D721Med (cell line): ENCODE results near the gene ARAF.

ENCODE experiments used
- DNase-seq: peaks from one replicate; pipeline ENCODE4 v3.0.0; 2011; ENCODE audit warnings: low spot score; ENCODE audit not compliant: insufficient read length
- FAIRE-seq: peaks from 2 replicates; lab custom pipeline; 2011; peaks lifted over from hg19 to GRCh38; lab: Jason Lieb, UNC
- TF ChIP-seq, protein P1 (sequence below): IDR thresholded peaks from 2 replicates; pipeline ENCODE4 v1.5.1; 2012; ENCODE audit warnings: mild to moderate bottlenecking, control low read depth; ENCODE audit not compliant: insufficient read depth; ENCODE audit errors: missing control alignments

The ARAF gene

DNA sequence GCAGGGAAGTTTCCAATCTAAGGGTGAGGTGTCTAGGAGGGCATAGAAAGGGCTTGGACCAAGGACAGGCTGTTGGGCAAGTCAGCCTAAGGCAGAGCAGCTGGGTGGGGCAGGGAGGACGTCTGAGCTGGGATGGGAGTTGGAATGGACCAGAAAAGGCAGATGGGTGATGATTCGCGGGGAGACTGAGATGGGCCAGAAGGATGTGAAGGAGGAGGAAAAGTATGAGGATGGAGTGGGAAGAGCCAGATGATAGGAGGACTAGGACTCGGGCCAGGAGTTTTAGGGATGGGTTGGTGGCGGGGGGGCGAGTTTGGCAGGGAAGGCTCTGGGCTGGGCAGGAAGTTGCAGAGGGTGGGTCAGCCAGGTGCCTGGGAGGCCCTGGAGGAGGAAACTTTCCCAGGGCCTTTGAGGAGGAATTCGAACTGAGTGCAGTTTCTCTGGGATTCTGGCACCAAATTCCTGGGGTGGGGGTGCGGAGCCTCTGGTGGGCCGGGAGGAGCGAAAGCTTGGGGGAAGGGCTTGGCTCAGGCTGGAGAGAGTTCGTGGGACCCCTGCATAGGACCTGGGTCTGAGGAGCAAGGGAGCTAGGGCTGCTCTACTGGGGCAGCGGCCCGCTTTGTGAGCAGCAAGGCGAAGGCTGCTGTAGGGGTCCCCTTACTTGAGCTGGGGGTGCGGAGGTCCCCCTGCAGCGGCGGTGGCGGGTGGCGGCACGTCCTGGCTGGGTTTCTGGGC lies 12.5 kb downstream of the ARAF start:
- DNase-seq (no peak), FAIRE-seq (no peak)
- TF ChIP-seq, protein P1, sequence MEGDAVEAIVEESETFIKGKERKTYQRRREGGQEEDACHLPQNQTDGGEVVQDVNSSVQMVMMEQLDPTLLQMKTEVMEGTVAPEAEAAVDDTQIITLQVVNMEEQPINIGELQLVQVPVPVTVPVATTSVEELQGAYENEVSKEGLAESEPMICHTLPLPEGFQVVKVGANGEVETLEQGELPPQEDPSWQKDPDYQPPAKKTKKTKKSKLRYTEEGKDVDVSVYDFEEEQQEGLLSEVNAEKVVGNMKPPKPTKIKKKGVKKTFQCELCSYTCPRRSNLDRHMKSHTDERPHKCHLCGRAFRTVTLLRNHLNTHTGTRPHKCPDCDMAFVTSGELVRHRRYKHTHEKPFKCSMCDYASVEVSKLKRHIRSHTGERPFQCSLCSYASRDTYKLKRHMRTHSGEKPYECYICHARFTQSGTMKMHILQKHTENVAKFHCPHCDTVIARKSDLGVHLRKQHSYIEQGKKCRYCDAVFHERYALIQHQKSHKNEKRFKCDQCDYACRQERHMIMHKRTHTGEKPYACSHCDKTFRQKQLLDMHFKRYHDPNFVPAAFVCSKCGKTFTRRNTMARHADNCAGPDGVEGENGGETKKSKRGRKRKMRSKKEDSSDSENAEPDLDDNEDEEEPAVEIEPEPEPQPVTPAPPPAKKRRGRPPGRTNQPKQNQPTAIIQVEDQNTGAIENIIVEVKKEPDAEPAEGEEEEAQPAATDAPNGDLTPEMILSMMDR: no peak

DNA sequence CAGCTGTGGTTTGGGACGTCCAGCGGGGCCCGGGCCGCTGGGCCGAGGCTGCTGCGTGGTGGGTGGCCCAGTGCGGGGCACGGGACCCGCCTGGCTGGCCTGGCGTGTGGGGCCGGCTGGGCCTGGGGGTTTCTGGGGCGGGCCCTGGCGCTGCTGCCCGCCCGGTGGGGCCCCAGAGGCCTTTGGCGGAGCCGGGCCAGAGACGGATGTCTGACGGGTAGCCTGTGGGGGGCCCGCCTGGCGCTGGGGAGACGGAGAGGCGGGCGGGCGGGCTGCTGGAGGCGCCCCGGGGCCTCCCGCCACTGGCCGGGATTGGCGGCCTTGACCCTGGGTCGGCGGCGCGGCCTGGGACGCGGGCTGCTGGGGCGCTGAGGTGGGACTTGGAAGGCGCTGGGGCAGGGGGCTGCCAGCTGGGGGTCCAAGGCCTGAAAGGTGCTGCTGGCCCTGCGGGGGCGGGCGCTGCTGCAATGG lies 13.1 kb downstream of the ARAF start:
- FAIRE-seq: no peak
- DNase-seq: no peak
- TF ChIP-seq, protein P1: no peak

DNA sequence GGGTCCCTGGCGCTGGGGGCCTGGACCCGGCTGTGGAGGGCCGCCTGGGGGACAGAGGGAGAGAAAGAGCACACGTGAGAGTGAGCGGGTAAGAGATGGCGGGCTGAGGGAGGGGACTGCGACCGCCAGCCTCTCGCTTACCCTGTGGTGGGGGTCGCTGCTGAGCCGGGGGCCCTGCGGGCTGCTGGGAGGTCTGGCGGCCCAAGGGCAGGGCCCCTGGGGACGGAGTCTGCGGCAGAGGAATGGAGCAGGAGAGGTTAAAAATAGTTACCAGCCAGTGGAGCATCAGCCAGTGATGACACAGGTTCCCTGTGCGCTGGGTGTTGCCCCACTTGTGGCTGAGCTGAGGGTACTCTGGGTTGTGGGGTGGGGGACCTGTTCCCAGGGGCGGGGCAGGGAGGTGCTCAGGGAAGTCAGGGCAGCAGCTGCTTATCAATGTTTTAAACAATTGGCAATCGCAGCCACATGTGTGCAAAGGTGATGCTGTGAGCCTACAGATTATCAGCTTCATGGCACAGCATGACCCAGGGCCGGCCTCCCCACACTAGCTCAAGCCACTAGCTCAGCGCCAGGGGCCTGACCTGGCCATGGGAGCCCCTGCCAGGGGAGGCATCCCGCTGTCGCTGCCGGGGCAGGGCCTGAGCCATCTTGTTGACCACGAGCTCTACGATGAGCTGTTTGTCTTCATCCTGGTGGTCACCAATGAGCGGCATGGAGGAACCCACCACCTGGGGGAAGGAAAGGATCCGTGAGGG lies 13.7 kb downstream of the ARAF start:
- DNase-seq (no peak), FAIRE-seq (no peak)
- TF ChIP-seq, protein P1: no peak

DNA sequence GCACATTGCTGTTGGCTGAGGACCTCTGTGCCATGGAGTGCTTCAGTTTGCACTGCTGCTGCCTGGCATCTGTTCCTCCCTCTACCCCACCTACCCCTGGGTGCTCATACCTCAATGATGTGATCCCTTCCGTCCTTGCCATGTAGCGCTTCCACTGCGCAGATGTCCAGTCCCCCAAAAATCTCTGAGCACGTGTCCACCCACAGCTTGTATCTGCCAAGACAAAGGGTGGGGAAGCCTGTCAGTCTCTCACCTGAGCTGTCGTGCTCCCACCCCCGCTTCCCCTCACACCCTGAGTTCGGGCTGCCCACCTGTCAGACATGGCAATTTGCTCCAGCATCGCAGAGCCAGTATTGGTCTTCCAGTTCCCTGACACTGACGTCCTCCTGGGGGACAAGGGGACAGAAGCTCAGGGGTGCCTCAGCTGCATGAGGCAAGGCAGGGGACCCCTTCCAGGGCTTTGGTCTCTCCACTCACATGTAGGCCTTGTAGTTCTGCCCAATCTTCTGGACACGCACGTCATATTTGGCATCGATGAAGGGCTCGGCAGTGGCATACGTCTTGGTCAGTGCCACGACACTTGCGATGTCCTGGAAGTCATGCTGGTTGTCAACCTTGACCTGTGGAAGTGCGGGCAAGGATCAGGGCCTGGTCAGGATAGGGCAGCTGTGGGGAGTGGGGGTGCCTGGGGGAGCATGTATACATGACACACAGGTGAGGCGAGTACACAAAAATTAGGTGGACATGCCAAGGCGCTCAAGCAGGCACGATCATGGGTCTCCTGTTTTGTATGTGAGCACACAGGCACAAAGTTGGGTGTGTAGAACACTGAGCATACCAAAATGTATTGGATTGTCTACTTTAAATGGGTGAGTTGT lies 15.3 kb downstream of the ARAF start:
- FAIRE-seq (no peak), DNase-seq (no peak)
- TF ChIP-seq, protein P1: no peak

GRCh38 chrX:47577424-47577823 lies 16.4 kb downstream of the ARAF start:
- TF ChIP-seq, protein P1: no peak
- FAIRE-seq (no peak), DNase-seq (no peak)

GRCh38 chrX:47577901-47578300 lies 16.9 kb downstream of the ARAF start:
- no peak for DNase-seq
- TF ChIP-seq, protein P1: no peak
- no peak for FAIRE-seq
